NCI-H345 treated with DMSO at 0.1 percent for 48 hours (cell line): Measurements from ENCODE around the gene AANAT.
A peak's percentile ranks its signal among the peaks of the same experiment; 100 is the strongest.

Experiments used
- DNase-seq: peaks from one replicate; lab custom pipeline; 2025; ENCODE audit not compliant: unreplicated experiment; lab: John Stamatoyannopoulos, UW

Gene AANAT

GRCh38 chr17:76467366-76467765, at the start of gene AANAT:
Gene AANAT (plus strand): TSS chr17:76467603. CDS start chr17:76468747, 1,144 bp downstream.
- no peak for DNase-seq

- peak; percentile 28 for DNase-seq
Observed at GRCh38 chr17:76419576-76420260, 47.7 kb upstream of the AANAT start.

- DNase-seq, result no peak
Observed at GRCh38 chr17:76420356-76421043, 46.9 kb upstream of the AANAT start.

DNA sequence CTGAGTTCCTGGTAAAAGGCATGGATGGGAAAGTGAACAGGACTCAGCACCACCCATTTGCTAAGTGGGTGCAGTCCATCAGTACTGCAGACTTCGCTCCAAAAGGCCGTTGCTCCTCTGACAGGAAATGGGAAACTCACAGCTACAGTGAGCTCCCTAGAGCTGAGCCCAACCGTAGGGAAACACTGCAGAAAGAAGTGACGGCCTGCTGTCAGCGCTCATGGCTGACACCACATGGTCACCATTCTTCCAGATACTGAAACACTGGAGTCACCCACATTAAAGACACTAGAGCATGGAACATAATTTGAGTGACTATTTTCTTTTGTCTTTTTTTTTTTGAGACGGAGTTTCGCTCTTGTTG, 46.4 kb upstream of the AANAT start:
- DNase-seq, result no peak

DNA sequence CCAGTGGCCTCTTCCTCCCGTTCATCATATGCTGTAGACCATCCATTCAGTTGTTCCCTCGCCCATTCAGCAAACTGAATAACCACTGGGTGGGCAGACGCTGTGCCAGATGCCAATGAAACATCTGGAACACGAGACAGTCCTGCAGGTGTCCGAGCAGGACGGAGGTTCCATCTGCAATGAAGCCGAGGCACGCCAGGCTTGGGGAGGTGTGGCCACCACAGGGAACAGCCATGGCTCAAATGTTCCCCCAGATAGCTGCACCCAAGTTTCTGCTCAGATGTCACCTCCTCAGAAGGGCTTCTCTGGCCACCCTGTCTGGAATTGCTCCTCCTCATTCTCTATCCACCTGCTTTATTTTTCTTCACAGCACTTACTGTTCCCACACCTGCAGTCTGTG, 45.0 kb upstream of the AANAT start:
- DNase-seq, result no peak

- no peak for DNase-seq
Observed at GRCh38 chr17:76422860-76423259, 44.5 kb upstream of the AANAT start.

DNA sequence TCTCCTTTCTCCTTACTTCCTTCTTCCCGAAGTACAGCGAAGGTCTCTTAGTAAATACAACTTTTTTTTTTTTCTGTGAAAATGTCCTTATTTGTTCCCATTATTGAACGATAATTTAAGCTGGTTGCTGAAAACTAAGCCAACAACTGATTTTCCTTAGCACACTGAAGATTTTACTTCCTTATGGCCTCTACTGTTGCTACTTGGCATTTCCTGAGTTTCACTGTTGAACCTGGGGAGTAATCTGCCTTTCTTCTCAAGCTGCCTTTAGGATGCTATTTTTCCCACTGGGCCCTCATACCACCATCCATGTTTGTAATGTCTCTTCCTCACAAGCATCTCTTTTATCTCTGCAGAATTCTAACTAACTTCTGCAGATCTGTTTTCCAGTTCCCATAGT, 40.5 kb upstream of the AANAT start:
- DNase-seq, result no peak

GRCh38 chr17:76427501-76428231, 39.7 kb upstream of the AANAT start:
- no peak for DNase-seq

- DNase-seq, result no peak
Observed at GRCh38 chr17:76428511-76428910, 38.9 kb upstream of the AANAT start.

GRCh38 chr17:76431509-76431908, 35.9 kb upstream of the AANAT start:
- no peak for DNase-seq

DNA sequence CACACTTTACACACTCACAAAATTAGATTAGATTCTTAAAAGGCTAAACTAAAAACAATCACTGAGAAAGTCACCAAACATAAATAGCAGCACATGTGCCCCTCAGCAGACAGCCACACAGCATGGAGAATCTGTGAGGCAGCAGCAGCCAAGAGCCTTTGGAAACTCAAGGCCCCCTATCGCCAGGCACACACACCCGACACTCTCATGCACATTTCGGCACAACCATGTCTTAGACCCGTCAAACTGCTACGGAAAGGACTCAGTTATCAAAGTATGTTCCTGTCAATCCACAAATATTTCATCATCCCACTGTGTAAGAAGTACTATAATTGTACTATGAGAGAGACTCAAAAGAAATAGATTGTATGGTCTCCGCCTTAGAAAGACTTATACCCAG, 35.4 kb upstream of the AANAT start:
- DNase-seq, result no peak

DNA sequence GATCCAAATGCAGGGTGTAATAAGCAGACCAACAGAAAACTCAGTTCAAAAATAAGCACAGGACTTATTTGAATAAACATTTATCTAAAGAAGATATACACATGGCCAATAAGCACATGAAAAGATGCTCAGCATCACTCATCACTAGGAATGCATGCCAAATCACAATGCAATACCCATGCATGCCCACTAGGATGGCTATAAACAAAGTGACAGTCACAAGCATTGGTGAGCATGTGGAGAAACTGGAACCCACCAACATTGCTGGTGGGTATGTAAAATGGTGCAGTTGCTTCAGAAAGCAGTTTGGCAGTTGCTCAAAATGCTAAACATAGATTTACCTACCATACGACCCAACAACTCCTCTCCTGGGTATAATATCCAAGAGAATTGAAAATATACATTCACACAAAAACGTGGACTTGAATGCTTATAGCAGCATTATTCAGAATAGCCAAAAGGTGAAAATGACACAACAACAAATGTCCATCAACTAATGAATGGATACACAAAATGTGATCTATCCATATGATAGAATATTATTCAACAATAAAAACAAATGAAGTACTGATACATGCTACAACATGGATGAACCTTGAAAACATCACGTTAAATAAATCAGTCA, 34.6 kb upstream of the AANAT start:
- DNase-seq, result no peak

DNA sequence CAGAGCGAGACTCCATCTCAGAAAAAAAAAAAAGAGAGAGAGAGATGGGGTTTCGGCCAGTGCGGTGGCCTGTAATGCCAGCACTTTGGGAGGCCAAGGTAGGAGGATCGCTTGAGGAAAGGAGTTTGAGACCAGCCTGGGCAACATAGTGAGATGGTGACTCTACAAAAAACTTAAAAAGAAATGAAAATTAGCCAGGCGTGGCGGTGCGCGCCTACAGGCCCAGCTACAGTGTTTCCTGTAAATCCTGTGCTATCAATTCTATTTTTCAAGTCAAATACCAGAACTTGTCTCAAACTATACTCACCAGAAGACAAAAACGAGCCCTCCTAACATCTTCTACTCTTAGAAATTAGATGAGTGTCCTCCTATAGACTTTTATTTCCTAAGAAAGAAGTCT, 33.7 kb upstream of the AANAT start:
- no peak for DNase-seq

DNA sequence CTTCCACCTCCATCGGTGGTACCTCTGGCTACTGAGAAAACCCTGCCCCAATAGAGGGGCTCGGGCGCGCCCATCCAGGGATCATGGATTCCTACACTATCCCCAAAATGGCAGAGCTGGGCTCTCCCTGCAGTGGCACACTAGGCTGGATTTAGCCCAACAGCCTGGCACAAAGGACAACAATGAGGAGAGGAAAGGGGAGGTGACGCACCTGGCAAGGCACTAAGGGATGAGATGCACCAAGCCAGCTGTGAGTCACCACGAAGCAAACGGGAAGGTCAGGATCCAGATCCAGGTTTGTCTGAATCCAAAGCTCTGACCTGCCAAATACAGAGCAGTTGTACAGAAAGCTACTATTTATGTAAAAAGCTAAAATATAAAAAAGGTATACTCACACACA, 32.5 kb upstream of the AANAT start:
- no peak for DNase-seq

GRCh38 chr17:76435751-76436150, 31.7 kb upstream of the AANAT start:
- DNase-seq, result no peak

DNA sequence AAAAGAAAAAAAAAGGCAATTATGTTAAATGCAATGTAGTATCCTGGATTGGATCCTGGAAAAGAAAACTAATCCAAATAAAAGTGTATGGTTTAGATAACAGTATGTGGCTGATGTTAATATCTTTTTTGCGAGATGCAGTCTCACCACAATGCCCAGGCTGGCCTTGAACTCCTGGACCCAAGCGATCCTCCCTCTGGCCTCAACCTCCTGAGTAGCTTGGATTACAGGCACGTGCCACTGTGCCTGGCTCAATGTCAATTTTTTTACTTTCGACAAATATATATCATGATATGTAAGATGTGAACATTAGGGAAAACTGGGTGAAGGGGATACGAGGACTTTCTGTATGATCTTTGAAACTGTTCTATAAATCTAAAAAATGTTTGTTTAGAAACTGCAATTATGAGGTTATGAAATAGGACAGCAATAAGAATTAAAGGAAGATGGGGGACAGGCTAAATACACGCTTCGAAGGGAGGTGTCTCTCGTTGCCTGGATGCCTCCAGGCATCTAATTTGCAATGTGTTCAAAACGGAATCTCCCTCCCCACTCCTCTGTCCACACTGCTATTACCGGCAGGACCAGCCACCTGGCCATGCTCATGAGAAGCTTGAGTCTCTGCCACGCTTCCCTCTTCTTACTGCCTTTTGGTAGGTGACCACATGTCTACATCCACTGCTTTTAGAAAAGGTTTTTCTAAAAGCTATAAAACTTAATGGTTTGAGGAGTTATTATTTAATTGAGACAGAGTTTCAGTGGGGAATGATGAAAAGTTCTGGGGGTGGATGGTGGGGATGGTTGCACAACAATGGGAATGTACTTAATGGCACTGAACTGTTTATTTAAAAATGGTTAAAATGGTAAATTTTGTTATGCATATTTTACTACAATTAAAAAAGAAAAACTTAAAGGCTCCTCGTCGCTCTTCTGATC, 29.7 kb upstream of the AANAT start:
- no peak for DNase-seq

- no peak for DNase-seq
Observed at GRCh38 chr17:76438906-76439305, 28.5 kb upstream of the AANAT start.

- DNase-seq, result no peak
Observed at GRCh38 chr17:76439314-76439928, 28.0 kb upstream of the AANAT start.

GRCh38 chr17:76440751-76441362, 26.5 kb upstream of the AANAT start:
- DNase-seq, result no peak
